ENCODE data around the gene ACACB.

GRCh38 chr12:109268896-109269295 is 152.5 kb downstream of the ACACB start:
- TF ChIP-seq, protein P1, sequence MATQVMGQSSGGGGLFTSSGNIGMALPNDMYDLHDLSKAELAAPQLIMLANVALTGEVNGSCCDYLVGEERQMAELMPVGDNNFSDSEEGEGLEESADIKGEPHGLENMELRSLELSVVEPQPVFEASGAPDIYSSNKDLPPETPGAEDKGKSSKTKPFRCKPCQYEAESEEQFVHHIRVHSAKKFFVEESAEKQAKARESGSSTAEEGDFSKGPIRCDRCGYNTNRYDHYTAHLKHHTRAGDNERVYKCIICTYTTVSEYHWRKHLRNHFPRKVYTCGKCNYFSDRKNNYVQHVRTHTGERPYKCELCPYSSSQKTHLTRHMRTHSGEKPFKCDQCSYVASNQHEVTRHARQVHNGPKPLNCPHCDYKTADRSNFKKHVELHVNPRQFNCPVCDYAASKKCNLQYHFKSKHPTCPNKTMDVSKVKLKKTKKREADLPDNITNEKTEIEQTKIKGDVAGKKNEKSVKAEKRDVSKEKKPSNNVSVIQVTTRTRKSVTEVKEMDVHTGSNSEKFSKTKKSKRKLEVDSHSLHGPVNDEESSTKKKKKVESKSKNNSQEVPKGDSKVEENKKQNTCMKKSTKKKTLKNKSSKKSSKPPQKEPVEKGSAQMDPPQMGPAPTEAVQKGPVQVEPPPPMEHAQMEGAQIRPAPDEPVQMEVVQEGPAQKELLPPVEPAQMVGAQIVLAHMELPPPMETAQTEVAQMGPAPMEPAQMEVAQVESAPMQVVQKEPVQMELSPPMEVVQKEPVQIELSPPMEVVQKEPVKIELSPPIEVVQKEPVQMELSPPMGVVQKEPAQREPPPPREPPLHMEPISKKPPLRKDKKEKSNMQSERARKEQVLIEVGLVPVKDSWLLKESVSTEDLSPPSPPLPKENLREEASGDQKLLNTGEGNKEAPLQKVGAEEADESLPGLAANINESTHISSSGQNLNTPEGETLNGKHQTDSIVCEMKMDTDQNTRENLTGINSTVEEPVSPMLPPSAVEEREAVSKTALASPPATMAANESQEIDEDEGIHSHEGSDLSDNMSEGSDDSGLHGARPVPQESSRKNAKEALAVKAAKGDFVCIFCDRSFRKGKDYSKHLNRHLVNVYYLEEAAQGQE (IDR thresholded peaks at IDR 0.05; ENCODE audit: insufficient read depth in 1 of 2, low read depth in 2 of 2, low read length in 2 of 2): no peak
- TF ChIP-seq POLR2AphosphoS5 (IDR thresholded peaks at IDR 0.05; ENCODE audit: low read depth, low read length): no peak
- TF ChIP-seq SIN3A (IDR thresholded peaks at IDR 0.05; ENCODE audit: borderline replicate concordance, insufficient read depth, low read length): no peak
